Left lung (tissue), 10 donors: ENCODE measurements around the gene PLPPR3. TPM values are rescaled to one million over a fixed set of nuclear protein-coding genes. Genes with fewer than 3 reads are reported as not detected.
A peak's percentile ranks its signal among the peaks of the same experiment; 100 is the strongest.

Experiments used
- ATAC-seq: fragments of 200-7000 bp; cut with Tn5 transposase; one replicate; pipeline ENCODE4 v1.9.1; 2020; ENCODE audit warnings: moderate library complexity
- DNase-seq, 4 donors: peaks; one replicate each; pipeline ENCODE4 v3.0.0-alpha.2; 2013 to 2020
- H3K27ac ChIP-seq, 2 donors: fragments of 200-600 bp; sonication (generic) in 1 of 2; one replicate each; pipeline versions ENCODE4 v1.5.0 to v1.8.0; 2020 to 2021
- H3K27me3 ChIP-seq, 2 donors: fragments of 200-600 bp; sonication (generic) in 1 of 2; one replicate each; pipeline versions ENCODE4 v1.5.0 to v1.8.0; 2020 to 2021
- H3K36me3 ChIP-seq, 2 donors: fragments of 200-600 bp; sonication (generic) in 1 of 2; one replicate each; pipeline versions ENCODE4 v1.5.0 to v1.8.0; 2020 to 2021
- H3K4me1 ChIP-seq, 2 donors: fragments of 200-600 bp; one replicate each; pipeline ENCODE4 v1.8.0; 2021
- H3K4me3 ChIP-seq, 2 donors: fragments of 200-600 bp; sonication (generic) in 1 of 2; one replicate each; pipeline versions ENCODE4 v1.5.0 to v1.8.0; 2020 to 2021; ENCODE audit warnings: mild to moderate bottlenecking in 1 of 2
- H3K9me3 ChIP-seq, 2 donors: fragments of 200-600 bp; sonication (generic) in 1 of 2; one replicate each; pipeline versions ENCODE4 v1.5.0 to v1.8.0; 2020 to 2021
- intact Hi-C, 2 donors: fragments of 100-400 bp; cut with DNase I; formaldehyde crosslinking; loops; one replicate each; pipeline versions ENCODE4 v1.11.2 to v1.14.2; 2022
- polyA plus RNA-seq, 6 donors: library from polyadenylated mRNA; unstranded; fragments of 120-200 nt; gene quantifications; one replicate each; pipeline ENCODE4 v1.2.1, GENCODE V29; 2013; ENCODE audit not compliant: insufficient read length in 6 of 6
- total RNA-seq, 2 donors: library from RNA; stranded (reverse); fragmentation: NEBNext Ultra II Directional; extraction: Animal tissue kit (Norgen Biotek cat#: 25700); gene quantifications; one replicate each; pipeline ENCODE4 v1.2.1, GENCODE V29; 2021
- TF ChIP-seq, protein P1 (sequence below), 2 donors: fragments of 200-600 bp; sonication (generic) in 1 of 2; IDR thresholded peaks; one replicate each; pipeline versions ENCODE4 v1.5.0 to v1.8.0; 2021; ENCODE audit warnings: antibody characterized with exemption in 2 of 2
- donor health status: DM: no; HTN: yes; CAD: no.
- donor health status: DM: no; HTN: no; CAD: no.

The PLPPR3 gene
- total and polyA plus RNA-seq, 8 donors = 1.6 to 11.9 (median 6.3) TPM

DNA sequence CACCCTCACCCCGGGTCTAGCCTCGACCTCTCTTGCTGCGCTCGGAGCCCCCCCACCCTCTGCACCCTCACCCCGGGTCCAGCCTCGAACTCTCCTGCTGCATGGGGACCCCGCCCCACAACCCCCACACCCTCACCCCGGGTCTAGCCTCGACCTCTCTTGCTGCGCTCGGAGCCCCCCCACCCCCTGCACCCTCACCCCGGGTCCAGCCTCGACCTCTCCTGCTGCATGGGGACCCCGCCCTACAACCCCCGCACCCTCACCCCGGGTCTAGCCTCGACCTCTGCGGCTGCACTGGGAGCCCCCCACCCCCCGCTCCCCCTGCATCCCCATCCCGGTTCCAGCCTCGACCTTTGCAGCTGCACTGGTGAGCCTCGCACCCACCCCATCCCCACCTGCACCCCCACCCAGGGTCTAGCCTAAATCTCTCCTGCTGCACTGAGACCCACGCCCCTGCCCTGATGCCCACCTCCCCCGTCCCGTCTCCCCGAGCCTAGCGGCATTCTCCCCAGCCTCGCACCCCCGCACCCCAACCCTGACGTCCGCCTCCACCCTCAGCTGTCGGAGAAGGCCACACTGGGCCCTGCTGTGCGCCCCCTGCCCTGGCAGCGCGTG is 39.5 kb upstream of the PLPPR3 start:
- intact Hi-C loops = no loop called here
- TF ChIP-seq, protein P1, sequence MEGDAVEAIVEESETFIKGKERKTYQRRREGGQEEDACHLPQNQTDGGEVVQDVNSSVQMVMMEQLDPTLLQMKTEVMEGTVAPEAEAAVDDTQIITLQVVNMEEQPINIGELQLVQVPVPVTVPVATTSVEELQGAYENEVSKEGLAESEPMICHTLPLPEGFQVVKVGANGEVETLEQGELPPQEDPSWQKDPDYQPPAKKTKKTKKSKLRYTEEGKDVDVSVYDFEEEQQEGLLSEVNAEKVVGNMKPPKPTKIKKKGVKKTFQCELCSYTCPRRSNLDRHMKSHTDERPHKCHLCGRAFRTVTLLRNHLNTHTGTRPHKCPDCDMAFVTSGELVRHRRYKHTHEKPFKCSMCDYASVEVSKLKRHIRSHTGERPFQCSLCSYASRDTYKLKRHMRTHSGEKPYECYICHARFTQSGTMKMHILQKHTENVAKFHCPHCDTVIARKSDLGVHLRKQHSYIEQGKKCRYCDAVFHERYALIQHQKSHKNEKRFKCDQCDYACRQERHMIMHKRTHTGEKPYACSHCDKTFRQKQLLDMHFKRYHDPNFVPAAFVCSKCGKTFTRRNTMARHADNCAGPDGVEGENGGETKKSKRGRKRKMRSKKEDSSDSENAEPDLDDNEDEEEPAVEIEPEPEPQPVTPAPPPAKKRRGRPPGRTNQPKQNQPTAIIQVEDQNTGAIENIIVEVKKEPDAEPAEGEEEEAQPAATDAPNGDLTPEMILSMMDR (IDR thresholded peaks at IDR 0.05) = no peak
- no peak overlapping the region for H3K27ac ChIP-seq

DNA sequence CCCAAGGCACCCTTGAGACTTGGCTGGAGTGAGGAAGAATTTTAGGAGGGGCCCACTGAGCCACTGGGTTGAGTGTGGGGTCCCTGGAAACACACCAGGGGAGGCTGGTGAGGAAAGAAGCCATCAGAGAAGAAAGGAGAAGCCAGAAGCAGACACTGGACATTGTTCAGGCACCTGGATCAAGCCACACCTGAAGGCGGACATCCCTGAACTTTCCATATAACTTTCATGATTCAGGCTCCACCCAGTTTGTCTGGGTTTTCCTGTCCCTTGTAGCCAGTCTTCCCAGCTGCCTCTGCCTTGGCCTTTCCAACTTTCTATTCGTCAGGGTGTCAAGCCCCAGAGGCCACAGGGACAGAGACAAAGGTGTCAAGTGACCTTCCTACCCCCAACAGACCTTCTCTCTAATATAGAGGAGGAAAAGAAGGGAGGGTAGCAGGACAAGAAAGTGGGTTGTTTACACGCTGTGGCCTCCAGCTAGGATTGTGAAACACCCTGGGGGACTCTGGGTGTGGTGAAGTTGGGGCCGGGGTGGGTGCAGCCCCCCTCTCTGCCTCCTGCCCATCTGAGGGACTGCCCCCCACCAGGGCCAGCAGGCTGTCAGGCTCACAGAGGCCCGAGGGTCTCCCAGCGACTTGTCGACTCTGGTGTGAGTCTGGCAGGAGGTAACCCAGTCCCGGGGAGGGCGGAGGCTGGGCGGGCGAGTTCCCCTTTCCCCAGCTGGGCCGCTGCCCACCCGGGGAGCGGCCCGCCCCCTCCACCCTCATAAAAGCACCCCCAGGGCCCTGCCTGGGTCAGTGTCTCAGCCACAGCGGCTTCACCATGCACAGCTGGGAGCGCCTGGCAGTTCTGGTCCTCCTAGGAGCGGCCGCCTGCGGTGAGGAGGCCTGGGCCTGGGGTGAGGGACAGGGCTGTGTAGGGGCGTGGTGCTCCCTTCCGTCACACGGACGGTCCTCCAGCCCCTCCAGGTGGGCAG is 37.4 kb upstream of the PLPPR3 start, which contains the start of gene CFD:
TSS of gene CFD (plus strand) at position 797 of the 976 bp plus-strand sequence. CDS start at position 823, 26 bp downstream.
- ATAC-seq (peak; percentile 16), DNase-seq (peak in 2 of 4 donors; percentile 70 to 89)

More for the DNA sequence above, 39.5 kb upstream of the PLPPR3 start:
- H3K27me3 ChIP-seq = peaks cover 0 to 40% of the 10 kb centered on the region in 2 donors
- H3K4me3 ChIP-seq = no peak overlapping the region
- peaks cover 0 to 50% of the 10 kb centered on the region in 2 donors for H3K4me1 ChIP-seq
- H3K9me3 ChIP-seq = no peaks in the 10 kb centered on the region
- H3K36me3 ChIP-seq = no peaks in the 10 kb centered on the region
- ATAC-seq = no peak
- no peak for DNase-seq

DNA sequence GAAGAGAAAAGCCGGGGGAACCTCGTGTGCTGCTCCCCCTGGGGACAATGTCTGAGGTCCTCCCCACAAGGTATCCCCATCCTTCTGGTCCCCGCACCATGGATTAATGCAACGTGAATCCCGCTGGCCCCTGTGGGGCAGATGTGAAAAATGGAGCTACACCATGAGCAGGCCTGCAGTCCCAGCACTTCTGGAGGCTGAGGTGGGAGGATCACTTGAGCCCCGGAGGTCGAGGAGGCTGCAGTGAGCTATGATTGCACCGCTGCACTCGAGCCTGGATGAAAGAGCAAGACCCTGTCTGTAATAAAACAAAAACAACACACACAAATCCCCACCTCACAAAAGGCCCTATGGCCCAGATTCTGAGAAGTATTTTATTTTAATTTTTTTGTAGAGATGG is 36.5 kb upstream of the PLPPR3 start:
- Histone ChIP-seq H3K4me1 (peaks cover 0 to 40% of the 10 kb centered on the region in 2 donors), H3K27me3 (peaks cover 1 to 45% of the 10 kb centered on the region in 2 donors), H3K27ac (no peak overlapping the region), H3K4me3 (no peak overlapping the region), H3K9me3 (no peaks in the 10 kb centered on the region), H3K36me3 (no peaks in the 10 kb centered on the region)
- ATAC-seq (no peak), DNase-seq (no peak)
- TF ChIP-seq, protein P1 (IDR thresholded peaks at IDR 0.05) = no peak
- intact Hi-C loops = loop anchor here in 1 of 2 donors (5.0 to 10.0 kb wide), 2 partner anchors 59 to 93 kb away; partner anchors contain the start of gene KISS1R

More for the DNA sequence above, 37.4 kb upstream of the PLPPR3 start, which contains the start of gene CFD:
- intact Hi-C loops = loop anchor here in 1 of 2 donors (5.0 to 10.0 kb wide), 2 partner anchors 58 to 94 kb away; partner anchors contain the start of gene KISS1R
- peak within 1 kb of the TSS; percentile 34 to 41 for H3K4me3 ChIP-seq
- H3K36me3 ChIP-seq = no peaks in the 10 kb centered on the region
- TF ChIP-seq, protein P1 (IDR thresholded peaks at IDR 0.05) = no peak
- peak within 1 kb of the TSS; percentile 48 to 79 for H3K27ac ChIP-seq
- H3K9me3 ChIP-seq = no peaks in the 10 kb centered on the region
- peaks cover 0 to 47% of the 10 kb centered on the region in 2 donors for H3K4me1 ChIP-seq
- peaks cover 0 to 40% of the 10 kb centered on the region in 2 donors for H3K27me3 ChIP-seq

DNA sequence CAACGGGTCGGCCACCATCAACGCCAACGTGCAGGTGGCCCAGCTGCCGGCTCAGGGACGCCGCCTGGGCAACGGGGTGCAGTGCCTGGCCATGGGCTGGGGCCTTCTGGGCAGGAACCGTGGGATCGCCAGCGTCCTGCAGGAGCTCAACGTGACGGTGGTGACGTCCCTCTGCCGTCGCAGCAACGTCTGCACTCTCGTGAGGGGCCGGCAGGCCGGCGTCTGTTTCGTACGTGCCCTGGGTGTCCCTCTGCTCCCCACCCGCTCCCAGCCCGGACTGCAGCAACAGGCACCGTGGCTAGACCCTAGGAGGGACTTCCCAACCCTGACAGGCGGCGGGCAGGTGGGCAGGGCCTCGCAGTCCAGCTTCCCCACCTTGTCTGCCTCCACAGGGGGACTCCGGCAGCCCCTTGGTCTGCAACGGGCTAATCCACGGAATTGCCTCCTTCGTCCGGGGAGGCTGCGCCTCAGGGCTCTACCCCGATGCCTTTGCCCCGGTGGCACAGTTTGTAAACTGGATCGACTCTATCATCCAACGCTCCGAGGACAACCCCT is 33.9 kb upstream of the PLPPR3 start:
- intact Hi-C loops = loop anchor here in 1 of 2 donors (5.0 to 10.0 kb wide), 2 partner anchors 62 to 91 kb away; partner anchors contain the start of gene KISS1R
- H3K4me3 ChIP-seq = no peak overlapping the region
- TF ChIP-seq, protein P1 (IDR thresholded peaks at IDR 0.05) = no peak

More for the DNA sequence above, 33.9 kb upstream of the PLPPR3 start:
- no peak for DNase-seq
- peaks cover 3 to 46% of the 10 kb centered on the region in 2 donors for H3K4me1 ChIP-seq
- ATAC-seq = no peak
- no peaks in the 10 kb centered on the region for H3K36me3 ChIP-seq
- no peak overlapping the region for H3K27ac ChIP-seq
- peaks cover 9 to 61% of the 10 kb centered on the region in 2 donors for H3K27me3 ChIP-seq
- H3K9me3 ChIP-seq = no peaks in the 10 kb centered on the region
